CMK (cell line): ENCODE measurements around the gene MBLAC1.

ENCODE experiments used
- DNase-seq: peaks from one replicate; pipeline ENCODE4 v3.0.0-alpha.2; 2010; ENCODE audit warnings: low read depth

MBLAC1 gene

GRCh38 chr7:100173806-100174495 is 47.2 kb downstream of the MBLAC1 start:
- DNase-seq = no peak

GRCh38 chr7:100174582-100174981 is 47.8 kb downstream of the MBLAC1 start:
- no peak for DNase-seq

GRCh38 chr7:100175296-100175935 is 48.6 kb downstream of the MBLAC1 start:
- no peak for DNase-seq

GRCh38 chr7:100176096-100177044 is 49.6 kb downstream of the MBLAC1 start:
- DNase-seq = no peak

GRCh38 chr7:100177045-100178001 is 50.6 kb downstream of the MBLAC1 start, which contains the start of the genes GPC2 and STAG3:
Gene GPC2 (minus strand): TSS chr7:100177381. CDS start chr7:100177199, 182 bp downstream.
Gene STAG3 (plus strand): TSS chr7:100177918. CDS start chr7:100180557, 2,639 bp downstream.
- peak; percentile 90 for DNase-seq
